GM18873 (cell line): ENCODE data around the gene ARIH1.
"Not testable (repeated sequence)": the region's sequence is repeated elsewhere in the genome, so short reads cannot be mapped to it uniquely, and the experiment has no call there.

ENCODE experiments used
- ATAC-seq: cut with Tn5 transposase; IDR thresholded peaks from one replicate; pipeline ENCODE4 v1.9.1; 2021; ENCODE audit warnings: mild to moderate bottlenecking, moderate library complexity, moderate number of reproducible peaks; ENCODE audit not compliant: unreplicated experiment, low FRiP score

Gene ARIH1, protein sequence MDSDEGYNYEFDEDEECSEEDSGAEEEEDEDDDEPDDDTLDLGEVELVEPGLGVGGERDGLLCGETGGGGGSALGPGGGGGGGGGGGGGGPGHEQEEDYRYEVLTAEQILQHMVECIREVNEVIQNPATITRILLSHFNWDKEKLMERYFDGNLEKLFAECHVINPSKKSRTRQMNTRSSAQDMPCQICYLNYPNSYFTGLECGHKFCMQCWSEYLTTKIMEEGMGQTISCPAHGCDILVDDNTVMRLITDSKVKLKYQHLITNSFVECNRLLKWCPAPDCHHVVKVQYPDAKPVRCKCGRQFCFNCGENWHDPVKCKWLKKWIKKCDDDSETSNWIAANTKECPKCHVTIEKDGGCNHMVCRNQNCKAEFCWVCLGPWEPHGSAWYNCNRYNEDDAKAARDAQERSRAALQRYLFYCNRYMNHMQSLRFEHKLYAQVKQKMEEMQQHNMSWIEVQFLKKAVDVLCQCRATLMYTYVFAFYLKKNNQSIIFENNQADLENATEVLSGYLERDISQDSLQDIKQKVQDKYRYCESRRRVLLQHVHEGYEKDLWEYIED

DNA sequence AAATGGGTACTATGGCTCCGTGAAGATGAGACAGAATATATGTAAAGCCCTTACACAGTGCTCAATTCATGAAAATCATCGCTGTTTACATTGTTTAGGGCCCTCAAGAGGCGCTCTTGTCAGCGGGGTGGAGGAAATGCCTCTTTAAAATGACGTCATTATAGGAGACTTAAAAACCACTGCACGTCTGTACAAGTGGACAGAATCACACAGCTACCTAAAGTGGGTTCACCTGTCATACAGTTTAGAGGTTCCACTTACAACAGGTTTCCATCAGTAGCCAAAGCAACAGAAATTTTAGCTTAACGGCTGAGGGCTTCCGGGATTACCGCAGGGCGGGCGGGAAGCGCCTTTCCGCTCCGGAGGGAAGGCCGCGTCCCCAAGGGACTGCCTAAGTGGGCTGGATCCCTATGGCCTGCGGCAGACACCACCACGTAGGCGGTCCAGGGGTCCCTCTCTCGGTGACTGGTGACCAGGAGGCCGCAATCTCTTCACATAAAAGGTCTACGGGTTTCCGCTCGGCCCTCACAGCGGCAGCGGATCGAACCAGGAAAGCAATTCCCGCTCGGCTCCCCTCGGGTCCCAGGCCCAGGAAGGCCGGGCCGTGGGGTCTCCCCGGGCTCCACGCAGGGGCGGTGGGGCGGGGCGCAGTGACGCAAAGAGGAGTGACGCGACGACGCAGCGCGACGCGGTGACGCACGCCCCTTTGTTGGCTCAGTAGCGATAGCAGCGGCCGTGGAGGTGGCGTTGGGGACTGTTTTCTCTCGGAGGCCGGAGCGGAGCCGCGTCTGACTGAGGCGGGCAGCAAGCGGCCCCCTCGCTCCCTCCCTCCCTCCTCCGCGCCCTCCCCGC lies at the start of gene ARIH1:
TSS of gene ARIH1 (plus strand) at position 717 of the 852 bp plus-strand sequence. CDS start 310 bp downstream, outside the sequence.
- peak; percentile 68 for ATAC-seq

DNA sequence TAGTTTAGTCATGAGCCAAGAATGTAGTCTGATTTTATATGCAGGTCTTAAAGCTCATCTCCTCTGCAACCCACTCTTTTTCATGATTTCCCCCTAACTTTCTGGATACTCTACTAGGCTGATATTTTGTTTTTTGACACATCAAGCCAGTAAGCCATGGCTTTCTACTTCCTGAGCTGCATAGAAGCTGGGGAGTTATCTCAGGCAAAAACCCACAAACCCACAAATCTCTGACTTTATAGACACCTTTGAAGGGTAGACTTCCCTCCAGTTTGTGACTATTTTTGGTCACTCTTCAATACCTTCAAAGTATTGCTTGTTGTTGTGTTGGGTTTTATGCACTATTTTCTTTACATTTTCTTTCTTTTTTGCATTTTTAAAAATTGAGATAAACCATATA lies 47.4 kb upstream of the ARIH1 start:
- ATAC-seq: no peak

DNA sequence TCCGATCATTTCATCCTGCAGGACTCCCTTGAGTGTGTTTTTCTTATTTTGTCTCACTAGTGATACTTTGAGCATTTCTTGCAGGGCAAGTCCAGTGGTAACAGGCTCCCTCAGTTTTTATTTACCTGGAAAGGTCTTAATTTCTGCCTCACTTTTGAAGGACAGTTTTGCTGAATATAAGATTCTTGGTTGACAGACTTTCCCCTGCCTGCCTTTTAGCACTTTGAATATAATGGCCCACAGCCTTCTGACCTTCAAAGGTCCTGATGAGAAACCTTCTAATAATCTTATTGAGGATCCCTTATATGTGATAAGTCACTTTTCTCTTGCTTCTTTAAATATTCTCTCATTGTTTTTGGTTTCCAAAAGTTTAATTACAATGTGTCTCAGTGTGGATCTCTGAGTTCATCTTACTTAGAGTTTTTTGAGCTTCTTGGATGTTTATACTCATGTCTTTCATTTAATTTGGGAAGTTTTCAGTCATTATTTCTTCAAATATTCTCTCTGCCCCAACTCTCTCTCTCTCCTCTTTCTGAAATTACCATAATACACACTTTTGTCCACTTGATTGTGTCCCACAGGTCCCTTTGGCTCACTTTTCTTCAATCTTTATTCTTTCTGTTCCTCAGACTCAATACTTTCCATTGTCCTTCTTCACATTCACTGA lies 36.3 kb upstream of the ARIH1 start:
- no peak for ATAC-seq

DNA sequence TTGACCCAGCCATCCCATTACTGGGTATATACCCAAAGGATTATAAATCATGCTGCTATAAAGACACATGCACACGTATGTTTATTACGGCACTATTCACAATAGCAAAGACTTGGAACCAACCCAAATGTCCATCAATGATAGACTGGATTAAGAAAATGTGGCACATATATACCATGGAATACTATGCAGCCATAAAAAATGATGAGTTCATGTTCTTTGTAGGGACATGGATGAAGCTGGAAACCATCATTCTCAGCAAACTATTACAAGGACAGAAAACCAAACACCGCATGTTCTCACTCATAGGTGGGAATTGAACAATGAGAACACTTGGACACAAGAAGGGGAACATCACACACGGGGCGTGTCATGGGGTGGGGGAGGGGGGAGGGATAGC lies 31.3 kb upstream of the ARIH1 start:
- not testable (repeated sequence) for ATAC-seq

DNA sequence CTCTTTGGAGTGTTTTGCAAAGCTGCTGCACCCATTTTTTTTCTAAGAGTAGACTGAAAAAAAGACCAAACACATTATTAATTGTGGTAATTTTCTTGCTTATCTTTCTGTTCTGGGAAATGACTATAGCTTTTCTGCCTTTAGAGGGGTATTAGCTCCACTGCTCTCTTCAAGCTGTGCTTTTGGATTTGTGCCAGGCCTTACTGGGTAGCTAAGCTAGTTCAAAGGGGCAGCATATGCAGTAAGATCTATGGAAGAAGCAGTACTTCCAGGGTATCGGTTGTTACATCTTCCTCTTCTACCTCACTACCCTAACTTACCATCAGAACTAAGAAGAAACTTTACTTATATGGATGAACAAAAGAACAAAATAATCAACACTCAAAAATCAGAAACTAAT lies 28.7 kb upstream of the ARIH1 start:
- ATAC-seq: no peak

DNA sequence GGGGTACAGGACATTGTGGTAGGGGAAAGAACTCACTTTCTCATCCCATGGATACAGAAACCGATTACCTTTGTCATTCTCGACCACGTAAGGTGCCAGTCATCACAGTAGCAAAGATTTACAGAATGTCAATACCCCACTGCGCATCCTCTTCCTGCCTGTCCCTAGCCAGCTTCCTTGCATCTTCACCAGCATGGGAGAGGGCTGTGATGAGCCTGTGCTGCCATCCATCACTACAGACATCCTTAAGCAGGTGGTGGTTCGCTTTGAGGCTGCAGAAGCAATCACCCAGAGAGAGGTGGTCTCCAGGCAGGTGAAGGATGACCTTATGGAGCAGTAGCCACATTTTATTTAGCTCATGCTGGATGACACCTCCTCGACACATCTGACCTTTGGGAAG lies 23.3 kb upstream of the ARIH1 start:
- ATAC-seq: no peak

DNA sequence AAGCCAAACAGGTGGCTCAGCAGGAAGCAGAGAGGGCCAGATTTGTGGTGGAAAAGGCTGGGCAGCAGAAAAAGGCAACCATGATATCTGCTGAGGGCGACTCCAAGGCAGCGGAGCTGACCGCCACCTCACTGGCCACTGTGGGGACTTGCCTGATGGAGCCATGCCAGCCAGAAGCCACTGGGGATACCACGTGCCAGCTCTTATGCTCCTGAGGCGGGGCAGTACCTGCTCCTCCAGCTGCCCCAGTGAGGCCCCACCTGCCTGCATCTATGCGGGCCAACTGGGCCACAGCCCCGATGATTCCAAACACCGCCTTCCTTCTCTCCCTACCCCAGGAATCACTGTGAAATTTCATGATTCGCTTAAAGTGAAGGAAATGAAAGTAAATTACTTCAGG lies 22.9 kb upstream of the ARIH1 start:
- ATAC-seq: no peak

DNA sequence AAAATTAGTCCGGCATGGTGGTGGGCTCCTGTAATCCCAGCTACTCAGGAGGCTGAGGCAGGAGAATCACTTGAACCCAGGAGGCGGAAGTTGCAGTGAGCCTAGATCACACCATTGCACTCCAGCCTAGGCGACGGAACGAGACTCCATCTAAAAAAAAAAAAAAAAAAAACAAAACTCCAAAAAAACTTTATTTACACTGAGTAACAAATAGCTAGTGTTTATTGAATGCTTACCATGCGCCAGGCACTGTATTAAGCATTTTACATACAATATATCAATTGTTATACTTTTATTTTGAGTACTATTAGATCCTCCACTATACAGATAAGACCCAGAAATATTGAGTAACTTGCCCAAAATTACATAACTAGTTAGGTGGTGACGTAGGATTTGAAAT lies 17.4 kb upstream of the ARIH1 start:
- no peak for ATAC-seq

DNA sequence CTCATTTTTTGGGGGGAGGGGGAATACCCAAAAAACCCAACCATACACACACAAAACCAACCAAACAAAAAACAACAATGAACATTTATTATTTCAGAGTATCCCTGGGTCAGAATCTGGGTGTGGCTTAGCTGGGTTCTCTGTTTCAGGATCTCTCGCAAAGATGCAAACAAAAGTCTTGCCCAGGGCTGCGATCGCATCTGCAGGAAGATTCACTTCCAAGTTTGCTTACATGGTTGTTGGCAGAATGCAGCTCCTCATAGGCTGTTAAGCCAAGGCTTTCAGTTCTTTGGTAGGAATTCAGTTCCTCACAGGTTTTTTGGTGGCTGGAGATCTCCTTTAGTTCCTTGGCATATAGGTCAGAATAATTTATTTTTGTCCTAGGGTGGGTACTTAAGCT lies 13.7 kb upstream of the ARIH1 start:
- no peak for ATAC-seq

DNA sequence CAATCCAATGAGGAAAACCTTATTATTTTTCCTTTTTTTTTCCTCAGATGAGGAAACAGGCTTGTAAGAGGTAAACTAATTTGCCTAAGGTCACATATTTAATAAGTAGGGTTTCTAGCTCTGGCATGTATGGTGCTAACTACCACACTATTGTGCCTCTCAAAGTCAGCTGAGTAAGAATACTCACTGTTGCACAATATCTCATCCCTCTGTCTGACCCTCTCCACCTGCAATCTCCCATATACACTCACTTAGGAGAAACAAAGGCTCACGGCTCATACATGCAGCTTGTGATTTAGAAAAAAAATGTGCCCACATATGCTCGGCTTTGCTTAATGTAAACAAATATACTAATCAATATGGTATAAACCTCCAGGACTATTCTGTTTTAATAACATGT lies 10.4 kb upstream of the ARIH1 start:
- no peak for ATAC-seq

DNA sequence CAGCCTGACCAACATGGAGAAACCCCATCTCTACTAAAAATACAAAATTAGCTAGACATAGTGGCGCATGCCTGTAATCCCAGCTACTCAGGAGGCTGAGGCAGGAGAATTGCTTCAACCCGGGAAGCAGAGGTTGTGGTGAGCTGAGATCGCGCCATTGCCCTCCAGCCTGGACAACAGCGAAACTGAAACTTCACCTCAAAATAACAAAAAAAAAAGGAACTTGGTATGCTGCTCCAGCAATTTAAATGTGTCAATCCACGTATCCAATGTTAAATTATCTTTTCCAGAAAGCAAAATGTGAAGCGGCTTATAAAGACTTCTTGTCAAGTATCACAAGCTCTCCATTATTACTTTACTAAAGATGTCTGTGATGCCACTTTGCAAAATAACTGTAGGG lies 9.9 kb upstream of the ARIH1 start:
- no peak for ATAC-seq

DNA sequence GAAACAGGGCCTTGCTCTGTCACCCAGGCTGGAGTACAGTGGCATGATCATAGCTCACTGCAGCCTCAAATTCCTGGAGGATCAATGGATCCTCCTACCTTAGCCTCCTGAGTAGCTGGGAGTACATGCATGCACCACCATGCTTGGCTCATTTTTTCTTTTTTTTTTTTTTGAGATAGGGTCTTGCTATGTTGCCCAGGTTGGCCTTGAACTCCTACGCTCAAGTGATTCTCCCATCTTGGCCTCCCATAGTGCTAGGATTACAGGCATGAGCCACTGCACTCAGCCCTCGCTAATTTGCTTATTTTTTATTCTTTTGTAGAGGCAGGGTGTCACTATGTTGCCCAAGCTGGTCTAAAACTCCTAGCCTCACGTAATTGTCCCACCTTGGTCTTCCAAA lies 6.0 kb upstream of the ARIH1 start:
- no peak for ATAC-seq

DNA sequence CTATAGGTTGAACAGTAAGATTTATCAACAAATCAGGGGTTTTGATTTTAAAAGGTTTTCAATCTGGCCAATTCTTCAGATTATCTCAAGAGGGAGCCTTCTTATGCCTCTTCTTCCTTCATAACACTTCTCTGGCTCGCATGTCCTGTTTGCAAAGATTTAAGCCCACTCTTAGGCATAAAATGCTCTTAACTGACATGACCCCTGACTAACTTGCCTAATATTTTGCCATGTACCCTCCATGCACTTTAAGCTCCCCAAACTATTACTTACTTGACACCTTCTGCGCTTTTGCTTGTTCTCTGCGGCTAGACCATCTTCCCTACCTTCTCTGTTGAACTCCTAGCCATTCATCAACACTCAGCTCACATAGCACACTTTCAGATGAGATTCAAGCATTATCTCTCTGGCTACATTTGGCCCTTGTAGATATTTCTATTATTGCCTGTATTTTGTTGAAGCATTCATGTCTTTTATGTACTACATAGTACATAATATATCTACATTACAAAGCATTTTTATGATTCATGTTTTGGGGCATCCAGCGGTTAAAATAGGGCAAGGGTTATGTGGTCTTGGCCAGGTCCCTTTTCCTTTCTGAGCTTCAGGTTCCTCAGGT lies 1.0 kb upstream of the ARIH1 start:
- ATAC-seq: no peak

DNA sequence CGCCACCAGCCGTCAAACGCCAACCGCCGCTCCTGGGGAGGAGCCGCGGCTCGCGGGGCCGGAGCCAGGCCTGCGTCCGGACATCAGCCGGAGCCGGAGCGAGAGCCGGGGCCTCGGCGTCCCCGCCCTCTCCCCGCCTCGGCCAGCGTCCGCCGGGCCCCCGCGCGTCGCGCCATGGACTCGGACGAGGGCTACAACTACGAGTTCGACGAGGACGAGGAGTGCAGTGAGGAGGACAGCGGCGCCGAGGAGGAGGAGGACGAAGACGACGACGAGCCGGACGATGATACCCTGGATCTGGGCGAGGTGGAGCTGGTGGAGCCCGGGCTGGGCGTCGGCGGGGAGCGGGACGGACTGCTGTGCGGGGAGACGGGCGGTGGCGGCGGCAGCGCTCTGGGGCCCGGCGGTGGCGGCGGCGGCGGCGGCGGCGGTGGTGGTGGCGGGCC lies 359 bp downstream of the ARIH1 start:
- peak; percentile 1 for ATAC-seq

DNA sequence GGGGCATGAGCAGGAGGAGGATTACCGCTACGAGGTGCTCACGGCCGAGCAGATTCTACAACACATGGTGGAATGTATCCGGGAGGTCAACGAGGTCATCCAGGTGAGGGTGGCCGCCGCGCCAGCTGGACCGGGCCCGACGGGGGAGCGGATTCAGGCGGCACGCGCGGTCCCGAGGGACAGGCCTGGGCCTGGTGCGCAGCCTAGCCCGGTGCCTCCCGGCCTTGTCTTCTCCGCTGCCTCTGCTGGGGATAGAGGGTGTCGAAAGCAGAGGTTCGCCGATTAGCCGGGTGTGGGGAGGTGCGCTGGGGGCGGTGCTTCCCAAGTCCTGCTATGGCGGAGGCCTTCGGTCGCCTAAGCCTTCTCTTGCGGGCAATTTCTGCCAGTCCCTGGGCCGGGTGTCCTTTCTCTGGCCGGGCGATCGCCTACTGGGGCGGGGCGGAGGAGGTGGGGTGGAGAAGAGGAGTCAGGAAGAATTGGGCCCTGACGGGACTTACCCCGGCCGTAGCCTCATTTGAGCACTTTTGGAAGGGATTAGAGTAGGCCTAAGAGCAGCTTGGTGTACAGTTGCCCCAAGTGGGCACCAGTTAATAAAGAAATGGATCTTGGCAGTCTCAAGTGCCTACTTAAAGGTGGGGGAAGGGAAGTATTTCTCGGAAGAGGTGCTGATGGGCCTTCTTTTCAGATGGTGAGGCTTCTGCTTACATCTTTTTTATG lies 940 bp downstream of the ARIH1 start:
- ATAC-seq: peak; percentile 28

DNA sequence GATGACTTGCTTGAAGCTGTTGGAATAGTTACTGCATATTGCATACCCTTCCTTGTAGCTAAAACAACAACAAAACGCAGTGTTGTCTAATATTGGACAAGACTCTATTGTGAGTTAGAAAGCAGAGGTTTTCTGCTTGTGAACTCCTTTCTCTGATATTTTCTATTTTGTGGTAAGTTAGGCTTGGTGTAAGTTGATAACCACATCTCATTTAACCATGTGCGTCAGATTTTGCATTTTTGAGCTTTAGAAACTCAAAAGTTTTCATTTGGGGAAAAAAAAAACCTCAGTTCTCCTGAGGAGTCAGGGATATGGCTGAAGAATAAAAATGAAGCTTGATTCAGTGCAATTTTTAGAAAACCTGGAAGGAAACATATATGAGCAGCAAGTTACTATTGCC lies 1.5 kb downstream of the ARIH1 start:
- ATAC-seq: no peak

DNA sequence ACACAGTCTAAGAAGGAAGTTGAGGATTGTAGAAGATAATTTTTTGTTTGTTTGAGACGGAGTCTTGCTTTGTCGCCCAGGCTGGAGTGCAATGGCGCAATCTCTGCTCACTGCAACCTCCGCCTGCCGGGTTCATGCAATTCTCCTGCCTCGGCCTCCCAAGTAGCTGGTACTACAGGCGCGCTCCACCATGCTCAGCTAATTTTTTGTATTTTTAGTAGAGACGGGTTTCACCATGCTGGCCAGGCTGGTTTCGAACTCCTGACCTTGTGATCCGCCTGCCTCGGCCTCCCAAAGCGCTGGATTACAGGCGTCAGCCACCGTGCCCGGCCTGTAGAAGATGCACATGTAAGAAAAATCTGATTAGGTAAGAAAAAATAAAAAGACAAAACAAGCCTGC lies 2.2 kb downstream of the ARIH1 start:
- ATAC-seq: not testable (repeated sequence)

DNA sequence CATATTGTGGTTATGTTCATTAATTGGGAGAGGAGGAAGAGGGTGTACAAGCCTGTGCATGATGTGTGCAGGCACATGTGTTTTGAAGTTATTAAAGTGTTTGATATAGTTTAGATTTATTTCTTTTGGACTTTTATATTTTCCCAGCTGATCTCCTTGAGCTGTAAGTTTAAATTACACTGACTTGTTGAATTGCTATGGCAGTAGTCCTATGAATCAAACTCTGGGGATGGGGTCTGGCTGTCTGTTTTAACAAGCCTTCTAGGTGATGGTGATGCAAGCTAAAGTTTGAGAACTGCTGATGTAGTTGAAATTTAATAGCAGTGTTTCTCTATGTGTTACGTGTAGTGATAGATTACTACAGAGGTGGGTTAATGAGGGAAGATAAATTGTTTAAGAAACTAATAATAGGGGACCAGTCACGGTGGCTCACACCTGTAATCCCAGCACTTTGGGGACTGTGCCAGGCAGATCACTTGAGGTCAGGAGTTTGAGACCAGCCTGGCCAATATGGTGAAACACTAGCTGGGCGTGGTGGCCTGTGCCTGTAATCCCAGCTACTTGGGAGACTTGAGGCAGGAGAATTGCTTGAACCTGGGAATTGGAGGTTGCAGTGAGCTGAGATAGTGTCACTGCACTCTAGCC lies 7.0 kb downstream of the ARIH1 start:
- ATAC-seq: no peak

DNA sequence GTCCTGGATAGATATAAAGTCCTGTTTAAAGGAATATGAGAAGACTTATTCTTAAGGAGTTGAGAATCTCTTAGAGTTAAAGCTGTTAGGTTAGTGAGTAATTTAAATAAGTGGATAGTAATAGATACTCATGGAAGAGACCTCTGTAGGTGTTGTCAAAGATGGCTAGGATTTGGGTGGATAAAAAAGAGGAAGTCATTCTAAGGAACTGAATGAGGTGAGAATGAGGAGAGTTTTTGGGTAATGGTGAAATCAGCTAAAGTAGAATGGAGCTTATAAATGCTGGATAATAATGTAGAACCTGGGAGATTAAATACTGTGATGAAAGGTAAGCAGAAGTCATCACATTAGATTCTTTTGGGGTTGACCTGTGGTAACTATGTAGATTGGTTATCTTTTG lies 8.1 kb downstream of the ARIH1 start:
- no peak for ATAC-seq
